K562 (cell line): ENCODE measurements around the gene PCP4L1. TPM values are rescaled to one million over a fixed set of nuclear protein-coding genes. Genes with fewer than 3 reads are reported as not detected.

Experiments
- AFF1 ChIP-seq, 2 experiments: fragments of 450-650 bp; IDR thresholded peaks; 2 replicates each; pipeline ENCODE4 v1.6.1; 2018; ENCODE audit warnings: mild to moderate bottlenecking in 2 of 2, low read depth in 1 of 2; ENCODE audit not compliant: partially characterized antibody in 2 of 2
- ARID2 ChIP-seq: fragments of 450-650 bp; IDR thresholded peaks from 2 replicates; pipeline ENCODE4 v1.6.1; 2017; ENCODE audit warnings: antibody characterized with exemption, mild to moderate bottlenecking
- GABPA ChIP-seq: fragments of 200-800 bp; sonication (Bioruptor generic); conservative IDR thresholded peaks from 2 replicates; pipeline ENCODE4 v1.6.1; 2016; ENCODE audit warnings: low read depth, missing genetic modification characterization, missing compliant biosample characterization
- GATAD2A ChIP-seq: fragments of 450-650 bp; IDR thresholded peaks from 2 replicates; pipeline ENCODE4 v1.6.1; 2017
- JUN ChIP-seq, 2 experiments: sonication (generic) in 1 of 2; formaldehyde crosslinking in 1 of 2; IDR thresholded peaks; 2 replicates each; pipeline versions ENCODE4 v1.6.1 to v1.8.0; 2012 to 2022; ENCODE audit warnings: borderline replicate concordance in 2 of 2, mild to moderate bottlenecking in 2 of 2, improper control_type of control experiment in 1 of 2, low read depth in 1 of 2, low read length in 1 of 2, missing genetic modification reagents in 1 of 2
- KDM1A ChIP-seq, 2 experiments: fragments of 450-650 bp; IDR thresholded peaks; 2 replicates each; pipeline ENCODE4 v1.6.1; 2016; ENCODE audit warnings: mild to moderate bottlenecking in 2 of 2
- L3MBTL2 ChIP-seq: fragments of 450-650 bp; IDR thresholded peaks from 2 replicates; pipeline ENCODE4 v1.6.1; 2016; ENCODE audit warnings: mild to moderate bottlenecking, moderate library complexity
- NFRKB ChIP-seq: fragments of 450-650 bp; IDR thresholded peaks from 2 replicates; pipeline ENCODE4 v1.6.1; 2016; ENCODE audit warnings: low read depth
- NR3C1 ChIP-seq: sonication (generic); formaldehyde crosslinking; IDR thresholded peaks from 2 replicates; pipeline ENCODE4 v1.8.1; 2022; ENCODE audit warnings: missing genetic modification reagents
- PHF20 ChIP-seq: fragments of 450-650 bp; IDR thresholded peaks from 2 replicates; pipeline ENCODE4 v1.6.1; 2018; ENCODE audit not compliant: partially characterized antibody
- PKNOX1 ChIP-seq: fragments of 450-650 bp; IDR thresholded peaks from 2 replicates; pipeline ENCODE4 v1.6.1; 2016
- POLR2A ChIP-seq: fragments of 450-650 bp; conservative IDR thresholded peaks from 2 replicates; pipeline ENCODE4 v1.6.1; 2016
- RBBP5 ChIP-seq: fragments of 200-600 bp; sonication (generic); IDR thresholded peaks from 2 replicates; pipeline ENCODE4 v1.6.1; 2012; ENCODE audit warnings: borderline replicate concordance, mild to moderate bottlenecking, low read length, control low read depth, inconsistent platforms; ENCODE audit not compliant: insufficient read depth, poor library complexity, severe bottlenecking
- SUPT5H ChIP-seq: fragments of 450-650 bp; IDR thresholded peaks from 2 replicates; pipeline ENCODE4 v1.6.1; 2016
- THRA ChIP-seq: fragments of 450-650 bp; IDR thresholded peaks from 2 replicates; pipeline ENCODE4 v1.6.1; 2017; ENCODE audit warnings: mild to moderate bottlenecking, moderate library complexity
- ZFP30 ChIP-seq: fragments of 250-450 bp; sonication (Bioruptor Pico); IDR thresholded peaks from 2 replicates; pipeline ENCODE4 v1.8.0; 2022; ENCODE audit warnings: moderate library complexity, mild to moderate bottlenecking, inconsistent platforms, borderline replicate concordance
- ZFP91 ChIP-seq: sonication (generic); formaldehyde crosslinking; IDR thresholded peaks from 2 replicates; pipeline ENCODE4 v1.8.0; 2022; ENCODE audit warnings: mild to moderate bottlenecking, missing genetic modification reagents
- ZNF75A ChIP-seq: fragments of 450-650 bp; formaldehyde crosslinking; IDR thresholded peaks from 2 replicates; pipeline ENCODE4 v1.4.0; 2020; ENCODE audit warnings: mild to moderate bottlenecking
- ZNF778 ChIP-seq: fragments of 450-650 bp; formaldehyde crosslinking; IDR thresholded peaks from 2 replicates; pipeline ENCODE4 v1.4.0; 2020; ENCODE audit warnings: mild to moderate bottlenecking, moderate library complexity
- polyA plus RNA-seq, 8 experiments: library from polyadenylated mRNA; depleted of rRNA in 4 of 8; stranded (reverse) in 5 of 8; unstranded in 3 of 8; fragments of >200 nt; fragmentation: Nextera tagmentation in 2 of 8; fragmentation: Illumina TruSeq in 1 of 8; extraction: Ambion mirVana in 2 of 8; extraction: Trizol in 1 of 8; gene quantifications; 2 replicates each; pipeline versions ENCODE4 v1.2.1 to v1.2.3, GENCODE V29; 2011 to 2014; ENCODE audit warnings: inconsistent platforms in 1 of 8, missing spikeins in 1 of 8
- total RNA-seq, 7 experiments: library from RNA; depleted of rRNA in 6 of 7; stranded (reverse); fragments of >200 nt in 6 of 7; fragmentation: Illumina TruSeq in 2 of 7; extraction: Trizol in 2 of 7; gene quantifications; 2 replicates each; pipeline versions ENCODE4 v1.2.1 to v1.2.3, GENCODE V29; 2011 to 2021; ENCODE audit warnings: low replicate concordance in 1 of 7

The PCP4L1 gene
- total and polyA plus RNA-seq, 9 of the 15 experiments (the other 6 are each of a cell fraction or from before 2014, with no cell fraction given), result not detected

- 0 out of 2 replicates have a peak, but pooled peaks have one; percentile 10 for TF ChIP-seq PKNOX1
- TF ChIP-seq GABPA (tag), result peak; percentile 70
- TF ChIP-seq SUPT5H, result peak; percentile 66
- TF ChIP-seq KDM1A (IDR thresholded peaks at IDR 0.05), result peak in 1 of 2 experiments; percentile 95; a peak in 2 of 4 replicates
- TF ChIP-seq ZFP91, result peak; percentile 52; the same call in 1 of the 2 replicates
- TF ChIP-seq RBBP5, result peak; percentile 53
- no peak for TF ChIP-seq ARID2
- TF ChIP-seq ZNF75A, result peak; percentile 94
- TF ChIP-seq ZNF778 (CRISPR knock-in tag), result no peak
- peak; percentile 31 for TF ChIP-seq PHF20
- TF ChIP-seq GATAD2A, result 0 out of 2 replicates have a peak, but pooled peaks have one; percentile 7
- no peak for TF ChIP-seq NFRKB
- no peak for TF ChIP-seq NR3C1 (CRISPR knock-in tag)
- TF ChIP-seq ZFP30 (CRISPR knock-in tag), result no peak
- no peak for TF ChIP-seq JUN (IDR thresholded peaks at IDR 0.05; ENCODE audit: borderline replicate concordance, low read depth, low read length)
- TF ChIP-seq JUN (CRISPR knock-in tag; IDR thresholded peaks at IDR 0.05; ENCODE audit: borderline replicate concordance), result peak; percentile 55; the same call in 1 of the 2 replicates
- peak; percentile 50; the same call in 1 of the 2 replicates for TF ChIP-seq L3MBTL2
- no peak for TF ChIP-seq THRA
- peak in 1 of 2 experiments; percentile 85 for TF ChIP-seq AFF1 (IDR thresholded peaks at IDR 0.05; ENCODE audit: low read depth in 1 of 2, partially characterized antibody in 2 of 2)
- peak; percentile 69 for TF ChIP-seq POLR2A
These were observed 47.4 kb downstream of the PCP4L1 start (continued) for GRCh38 chr1:161305867-161306519.
